H1 (cell line): ENCODE measurements around the gene FANCE.

Source experiments
- POLR2AphosphoS5 ChIP-seq: IDR thresholded peaks from 2 replicates; pipeline ENCODE4 v1.6.1; 2011; ENCODE audit warnings: low read depth, low read length
- TF ChIP-seq, protein P1 (sequence below): IDR thresholded peaks from 2 replicates; pipeline ENCODE4 v1.6.1; 2011; ENCODE audit warnings: low read depth, mild to moderate bottlenecking, low read length; ENCODE audit not compliant: insufficient read depth

DNA sequence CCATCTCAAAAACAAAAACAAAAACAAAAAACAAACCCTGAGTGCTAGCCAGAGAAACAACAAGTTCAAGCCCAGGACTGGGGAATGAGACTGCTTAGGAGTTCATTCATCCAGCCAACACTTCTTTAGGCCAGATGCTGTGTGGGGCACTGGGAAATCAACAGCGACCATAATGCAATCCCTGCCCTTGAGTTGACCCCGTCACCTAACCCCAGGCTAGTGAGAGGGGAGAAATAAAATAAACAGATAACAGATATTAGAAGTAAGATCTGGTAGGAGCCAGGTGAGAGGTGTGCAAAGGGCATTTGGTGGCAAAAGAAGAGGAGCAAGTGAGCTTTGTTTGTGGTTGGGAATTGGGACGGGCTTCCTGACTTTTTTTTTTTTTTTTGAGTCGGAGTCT, 11.2 kb downstream of the FANCE start:
- TF ChIP-seq POLR2AphosphoS5: no peak
- TF ChIP-seq, protein P1, sequence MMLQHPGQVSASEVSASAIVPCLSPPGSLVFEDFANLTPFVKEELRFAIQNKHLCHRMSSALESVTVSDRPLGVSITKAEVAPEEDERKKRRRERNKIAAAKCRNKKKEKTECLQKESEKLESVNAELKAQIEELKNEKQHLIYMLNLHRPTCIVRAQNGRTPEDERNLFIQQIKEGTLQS: no peak
